Urinary bladder (tissue), 4 donors: ENCODE data around the gene COPS6. TPM values are rescaled to one million over a fixed set of nuclear protein-coding genes. Genes with fewer than 3 reads are reported as not detected.

Source experiments
- DNase-seq: peaks from one replicate; pipeline ENCODE4 v3.0.0-alpha.2; 2015; ENCODE audit errors: extremely low spot score
- H3K27ac ChIP-seq: one replicate; pipeline ENCODE4 v1.5.1; 2013; ENCODE audit warnings: low read depth, mild to moderate bottlenecking, moderate library complexity
- H3K36me3 ChIP-seq: one replicate; pipeline ENCODE4 v1.6.1; 2013; ENCODE audit warnings: mild to moderate bottlenecking, moderate library complexity; ENCODE audit not compliant: insufficient read depth
- H3K4me1 ChIP-seq: one replicate; pipeline ENCODE4 v1.6.1; 2013; ENCODE audit warnings: mild to moderate bottlenecking, moderate library complexity; ENCODE audit not compliant: insufficient read depth
- H3K4me3 ChIP-seq: one replicate; pipeline ENCODE4 v1.5.1; 2013; ENCODE audit warnings: low read depth, low read length
- WGBS: extraction: QIAGEN DNeasy Blood & Tissue Kit; methylation state at CpG from one replicate; pipeline ENCODE4 v1.1.7; 2013; 5-methylcytosine and 5-hydroxymethylcytosine counted together
- polyA plus RNA-seq: library from polyadenylated mRNA; stranded (reverse); fragments of 200-250 nt; gene quantifications from one replicate; pipeline ENCODE4 v1.2.3, GENCODE V29; 2013
- total RNA-seq: library from RNA; depleted of rRNA; stranded (reverse); fragments of >200 nt; gene quantifications from one replicate; pipeline ENCODE4 v1.2.3, GENCODE V29; 2014
- donor health status: healthy with polysubstance abuse.
- donor health status: healthy.

The COPS6 gene
- total RNA-seq (36.1 TPM), polyA plus RNA-seq (160 TPM)

GRCh38 chr7:100088621-100089457, at the start of gene COPS6:
Gene COPS6 (plus strand): TSS chr7:100088969. CDS start chr7:100088991, 22 bp downstream.
- WGBS, result under 1% methylated on average over 68 of the region's 68 CpGs
- peak within 1 kb of the TSS; percentile 79 for H3K27ac ChIP-seq
- H3K4me1 ChIP-seq, result no peaks in the 10 kb centered on the region
- peak within 1 kb of the TSS; percentile 64 for H3K4me3 ChIP-seq
- H3K36me3 ChIP-seq, result no peaks in the 10 kb centered on the region
- DNase-seq, result no peak

- Histone ChIP-seq H3K36me3 (no peaks in the 10 kb centered on the region), H3K4me3 (no peak overlapping the region), H3K4me1 (no peaks in the 10 kb centered on the region), H3K27ac (no peak overlapping the region)
- no peak for DNase-seq
- 63% methylated on average over 7 of the region's 7 CpGs for WGBS
These were observed 48.2 kb upstream of the COPS6 start for GRCh38 chr7:100040575-100040974.

DNA sequence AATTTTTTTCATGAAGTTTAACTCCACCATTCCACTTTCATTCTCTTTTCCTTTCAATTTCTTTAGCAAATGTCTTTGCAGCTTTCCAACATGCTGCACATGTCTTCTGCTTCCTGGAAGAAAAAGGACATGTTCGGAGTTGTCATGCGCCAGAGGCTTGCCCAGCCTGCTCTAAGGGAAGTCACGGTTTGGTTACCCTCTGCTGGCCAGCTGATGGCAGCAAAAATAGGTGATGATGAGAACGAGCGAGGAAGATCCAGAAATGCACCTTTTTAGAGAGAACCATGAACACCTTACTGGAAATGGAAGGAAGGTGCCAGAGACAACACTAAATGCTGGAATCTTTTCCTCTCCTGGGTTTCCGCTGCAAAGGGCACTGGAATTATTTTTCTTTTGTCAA, 44.1 kb upstream of the COPS6 start:
- DNase-seq, result no peak
- H3K27ac ChIP-seq, result no peak overlapping the region
- WGBS, result 65% methylated on average over 6 of the region's 6 CpGs
- H3K4me3 ChIP-seq, result no peak overlapping the region
- H3K4me1 ChIP-seq, result no peaks in the 10 kb centered on the region
- no peaks in the 10 kb centered on the region for H3K36me3 ChIP-seq

DNA sequence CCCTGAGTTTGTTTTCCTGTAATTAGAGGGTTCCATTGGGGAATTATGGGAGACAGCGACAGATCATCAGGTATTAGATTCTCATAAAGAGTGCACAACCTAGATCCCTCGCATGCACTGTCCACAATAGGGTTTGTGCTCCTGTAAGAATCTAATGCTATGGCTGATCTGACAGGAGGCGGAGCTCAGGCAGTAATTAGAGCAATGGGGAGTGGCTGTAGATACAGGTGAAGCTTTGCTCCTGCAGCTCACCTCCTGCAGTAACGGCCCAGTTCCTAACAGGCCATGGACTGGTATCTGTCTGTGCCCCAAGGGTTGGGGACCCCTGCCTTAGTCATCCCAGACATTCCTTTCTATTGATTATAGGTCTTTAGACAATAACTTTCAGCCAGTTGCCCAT, 40.1 kb upstream of the COPS6 start:
- Histone ChIP-seq H3K4me3 (no peak overlapping the region), H3K4me1 (no peaks in the 10 kb centered on the region), H3K36me3 (no peaks in the 10 kb centered on the region), H3K27ac (no peak overlapping the region)
- no peak for DNase-seq
- 92% methylated on average over 4 of the region's 4 CpGs for WGBS

DNA sequence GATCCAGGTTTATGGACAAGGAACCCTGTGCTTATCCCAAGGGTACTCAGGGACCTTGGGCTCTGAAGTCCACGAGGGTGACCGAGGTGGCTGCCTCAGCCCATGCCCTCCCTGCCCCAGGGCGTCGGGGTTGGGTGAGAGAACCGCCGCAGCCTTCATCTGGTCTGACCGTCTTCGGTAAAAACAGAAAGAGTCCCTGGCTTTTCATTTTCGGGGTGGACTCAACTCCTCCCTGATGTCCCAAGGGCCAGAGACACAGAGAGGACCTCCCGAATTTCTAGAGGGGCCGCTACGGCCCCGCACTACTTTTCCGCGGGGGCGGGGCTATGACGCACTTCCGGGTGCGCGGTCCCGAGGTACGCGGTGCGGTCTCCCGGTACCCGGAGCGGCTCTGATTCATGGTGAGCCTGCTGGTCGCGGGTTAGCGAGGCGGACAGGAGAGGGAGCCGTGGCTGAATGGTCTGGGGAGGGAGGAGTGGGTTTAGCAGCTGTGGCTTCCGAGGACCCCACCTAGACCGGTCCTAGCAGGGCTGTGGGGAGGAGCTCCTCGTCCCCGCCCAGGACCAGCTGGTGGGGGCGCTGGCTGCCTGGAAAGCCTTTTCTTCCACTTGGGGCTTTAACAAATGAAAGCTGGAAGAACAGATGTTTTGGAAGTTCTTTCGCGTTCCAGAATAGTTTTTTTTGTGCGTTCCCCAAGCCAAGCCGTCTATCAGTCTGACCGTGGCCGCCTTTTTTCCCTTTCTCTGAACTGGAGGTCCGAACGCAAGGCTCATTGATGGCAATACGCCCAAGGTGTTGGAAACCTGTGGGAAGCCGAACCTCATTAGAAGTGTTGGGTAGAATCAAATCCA, 39.1 kb upstream of the COPS6 start, which contains the start of gene ZSCAN21:
Gene ZSCAN21 (plus strand): TSS at position 334 of the 851 bp plus-strand sequence. CDS start 7,233 bp downstream, outside the sequence.
- Histone ChIP-seq H3K4me3 (peak within 1 kb of the TSS; percentile 50), H3K27ac (peak within 1 kb of the TSS; percentile 99), H3K4me1 (no peaks in the 10 kb centered on the region), H3K36me3 (no peaks in the 10 kb centered on the region)
- WGBS, result under 1% methylated on average over 47 of the region's 47 CpGs
- DNase-seq, result peak; percentile 68

DNA sequence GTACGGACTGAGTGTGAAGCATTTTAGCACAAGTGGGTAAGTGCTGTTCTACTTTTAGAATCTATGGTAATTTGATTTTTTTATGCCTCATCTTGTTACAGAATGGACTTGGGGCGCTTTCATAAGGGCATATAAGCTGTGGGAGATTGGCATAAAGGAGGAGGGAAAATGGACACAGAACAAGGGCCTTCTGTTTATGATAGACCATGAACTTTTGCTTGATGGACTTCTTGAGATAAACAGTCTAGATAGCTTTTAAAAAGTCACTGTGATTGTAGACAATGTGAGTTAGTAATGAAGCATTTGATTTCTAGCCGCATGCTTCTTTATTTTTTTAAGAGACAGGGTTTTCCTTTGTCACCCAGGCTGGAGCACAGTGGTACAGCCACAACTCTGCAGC, 37.2 kb upstream of the COPS6 start:
- Histone ChIP-seq H3K36me3 (no peaks in the 10 kb centered on the region), H3K4me1 (no peaks in the 10 kb centered on the region), H3K27ac (no peak overlapping the region), H3K4me3 (no peak overlapping the region)
- WGBS, result 87% methylated on average over 3 of the region's 3 CpGs
- DNase-seq, result no peak

DNA sequence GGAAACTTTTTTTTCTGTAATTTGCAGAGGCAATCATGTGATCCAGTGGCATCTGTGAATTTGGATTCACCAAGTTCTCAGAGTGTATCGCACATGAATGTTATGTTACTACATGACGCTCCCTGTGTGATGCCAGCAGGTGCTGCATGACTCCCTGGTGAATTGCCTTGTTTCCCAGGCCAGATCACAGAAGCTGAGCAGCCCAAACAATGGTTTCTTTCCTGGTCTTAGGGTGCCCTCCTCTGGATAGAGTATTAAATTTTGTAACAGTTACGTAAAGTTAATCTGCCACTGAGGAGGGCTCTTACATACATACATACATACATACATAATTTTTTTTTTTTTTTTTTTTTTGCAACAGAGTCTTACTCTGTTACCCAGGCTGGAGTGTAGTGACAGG, 35.6 kb upstream of the COPS6 start:
- 56% methylated on average over 3 of the region's 3 CpGs for WGBS
- peak; percentile 31 for DNase-seq
- Histone ChIP-seq H3K4me3 (no peak overlapping the region), H3K36me3 (no peaks in the 10 kb centered on the region), H3K4me1 (no peaks in the 10 kb centered on the region), H3K27ac (no peak overlapping the region)

GRCh38 chr7:100057006-100057405, 31.8 kb upstream of the COPS6 start:
- no peaks in the 10 kb centered on the region for H3K36me3 ChIP-seq
- no peaks in the 10 kb centered on the region for H3K4me1 ChIP-seq
- no peak overlapping the region for H3K4me3 ChIP-seq
- H3K27ac ChIP-seq, result no peak overlapping the region
- WGBS, result 95% methylated on average over 10 of the region's 10 CpGs
- DNase-seq, result no peak

DNA sequence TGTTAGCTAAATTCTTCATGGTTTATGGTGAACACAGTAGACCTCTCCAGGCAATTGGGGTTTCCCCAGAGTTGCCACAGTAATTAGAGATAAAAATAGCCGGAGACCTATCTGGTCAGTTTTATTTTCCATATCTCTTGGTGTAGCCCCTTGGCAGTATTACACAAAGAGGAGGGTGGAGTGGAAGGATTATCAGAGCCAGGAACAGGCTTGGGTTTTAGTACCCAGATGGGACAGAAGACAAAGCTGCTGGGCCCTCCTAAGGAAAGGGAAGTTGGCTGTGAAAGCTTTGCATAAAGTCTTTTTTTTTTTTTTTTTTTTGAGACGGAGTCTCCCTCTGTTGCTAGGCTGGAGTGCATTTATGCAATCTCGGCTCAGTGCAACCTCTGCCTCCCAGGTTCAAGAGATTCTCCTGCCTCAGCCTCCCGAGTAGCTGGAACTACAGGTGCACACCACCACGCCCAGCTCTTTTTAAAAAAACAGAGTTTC, 29.5 kb upstream of the COPS6 start:
- H3K4me1 ChIP-seq, result no peaks in the 10 kb centered on the region
- H3K36me3 ChIP-seq, result no peaks in the 10 kb centered on the region
- 93% methylated on average over 5 of the region's 5 CpGs for WGBS
- no peak for DNase-seq
- H3K27ac ChIP-seq, result no peak overlapping the region
- H3K4me3 ChIP-seq, result no peak overlapping the region

- no peak for DNase-seq
- H3K36me3 ChIP-seq, result peaks cover 3% of the 10 kb centered on the region
- H3K4me3 ChIP-seq, result no peak overlapping the region
- H3K4me1 ChIP-seq, result peaks cover 2% of the 10 kb centered on the region
- 96% methylated on average over 11 of the region's 11 CpGs for WGBS
- H3K27ac ChIP-seq, result no peak overlapping the region
These were observed 27.1 kb upstream of the COPS6 start for GRCh38 chr7:100061518-100062193.

DNA sequence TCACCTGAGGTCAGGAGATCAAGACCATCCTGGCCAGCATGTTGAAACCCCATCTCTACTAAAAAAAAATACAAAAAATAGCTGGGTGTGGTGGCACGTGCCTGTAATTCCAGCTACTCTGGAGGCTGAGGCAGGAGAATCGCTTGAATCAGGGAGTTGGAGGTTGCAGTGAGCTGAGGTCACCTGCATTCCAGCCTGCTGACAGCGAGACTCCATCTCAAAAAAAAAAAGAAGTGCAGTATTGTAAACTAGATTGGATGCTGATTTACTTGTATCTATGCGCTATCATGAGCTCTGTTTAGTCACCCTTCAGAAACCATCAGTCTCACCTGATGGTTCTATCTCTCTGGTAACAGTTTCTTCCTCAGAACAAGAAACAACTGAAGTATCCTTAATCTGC, 25.4 kb upstream of the COPS6 start:
- Histone ChIP-seq H3K4me3 (no peak overlapping the region), H3K27ac (no peak overlapping the region), H3K36me3 (peaks cover 3% of the 10 kb centered on the region), H3K4me1 (peaks cover 2% of the 10 kb centered on the region)
- DNase-seq, result no peak
- WGBS, result 94% methylated on average over 4 of the region's 4 CpGs

DNA sequence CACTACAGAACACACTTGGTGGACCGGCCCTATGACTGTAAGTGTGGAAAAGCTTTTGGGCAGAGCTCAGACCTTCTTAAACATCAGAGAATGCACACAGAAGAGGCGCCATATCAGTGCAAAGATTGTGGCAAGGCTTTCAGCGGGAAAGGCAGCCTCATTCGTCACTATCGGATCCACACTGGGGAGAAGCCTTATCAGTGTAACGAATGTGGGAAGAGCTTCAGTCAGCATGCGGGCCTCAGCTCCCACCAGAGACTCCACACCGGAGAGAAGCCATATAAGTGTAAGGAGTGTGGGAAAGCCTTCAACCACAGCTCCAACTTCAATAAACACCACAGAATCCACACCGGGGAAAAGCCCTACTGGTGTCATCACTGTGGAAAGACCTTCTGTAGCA, 24.6 kb upstream of the COPS6 start:
- H3K27ac ChIP-seq, result no peak overlapping the region
- H3K36me3 ChIP-seq, result peaks cover 3% of the 10 kb centered on the region
- WGBS, result 95% methylated on average over 9 of the region's 9 CpGs
- DNase-seq, result no peak
- no peak overlapping the region for H3K4me3 ChIP-seq
- H3K4me1 ChIP-seq, result peaks cover 2% of the 10 kb centered on the region

GRCh38 chr7:100065452-100066186, 23.1 kb upstream of the COPS6 start:
- H3K4me3 ChIP-seq, result no peak overlapping the region
- no peak for DNase-seq
- no peak overlapping the region for H3K27ac ChIP-seq
- H3K36me3 ChIP-seq, result peaks cover 3% of the 10 kb centered on the region
- peaks cover 2% of the 10 kb centered on the region for H3K4me1 ChIP-seq
- 27% methylated on average over 8 of the region's 8 CpGs for WGBS
